ENCODE results near the gene MAPK8IP3.

MAPK8IP3 gene

DNA sequence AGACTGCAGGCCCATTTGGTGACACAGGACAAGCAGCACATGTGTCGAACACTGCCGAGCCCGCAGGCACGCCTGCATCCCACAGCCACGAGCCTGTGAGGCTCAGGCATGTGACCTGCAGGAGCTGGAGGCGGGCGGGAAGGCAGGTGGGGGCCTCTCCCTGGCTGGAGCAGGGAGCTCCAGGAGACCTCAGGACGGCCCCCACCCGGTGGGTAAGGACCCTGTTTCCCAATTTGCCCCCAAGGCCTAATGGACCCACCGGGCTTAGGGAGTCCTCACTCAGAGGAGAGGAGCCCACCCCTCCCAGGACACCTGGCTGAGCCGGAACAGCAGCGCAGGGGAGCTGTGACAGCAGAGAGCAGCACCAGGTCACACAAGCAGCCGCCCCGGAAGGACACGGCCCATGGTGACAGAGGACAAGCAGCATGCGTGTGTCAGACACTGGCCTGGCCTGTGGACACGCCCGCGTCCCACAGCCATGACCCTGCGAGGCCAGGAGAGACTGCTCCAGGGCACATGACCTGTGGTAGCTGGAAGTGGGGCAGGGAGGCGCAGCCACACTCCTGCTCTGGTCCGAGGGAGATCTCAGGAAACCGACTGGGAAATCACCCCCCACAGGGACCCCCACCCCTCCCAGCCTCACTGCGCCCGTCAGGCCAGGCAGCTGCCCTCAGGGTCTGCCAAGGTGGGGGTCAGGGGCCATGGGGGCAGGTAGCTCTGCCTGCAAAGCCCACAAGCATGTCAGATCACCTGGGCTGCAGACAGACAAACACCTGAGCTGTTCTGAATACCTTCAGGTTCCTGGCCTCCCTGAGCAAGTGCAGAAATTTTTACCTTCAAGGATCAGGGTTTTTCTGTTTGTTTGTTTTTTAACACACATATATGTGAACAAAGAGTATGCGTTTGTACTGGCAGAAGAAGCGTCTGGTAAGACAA is 74.0 kb downstream of the MAPK8IP3 start:
- no peak for DNase-seq (ENCODE audit: low read depth in 1 of 2, low spot score in 1 of 2)
- in situ Hi-C loops (cut with HindIII; ENCODE audit: low pct_unique_long_range_greater_than_20kb, low sequenced_read_pairs), result no loop called here
- TF ChIP-seq JUND (IDR thresholded peaks at IDR 0.05; ENCODE audit: low read depth), result no peak

DNA sequence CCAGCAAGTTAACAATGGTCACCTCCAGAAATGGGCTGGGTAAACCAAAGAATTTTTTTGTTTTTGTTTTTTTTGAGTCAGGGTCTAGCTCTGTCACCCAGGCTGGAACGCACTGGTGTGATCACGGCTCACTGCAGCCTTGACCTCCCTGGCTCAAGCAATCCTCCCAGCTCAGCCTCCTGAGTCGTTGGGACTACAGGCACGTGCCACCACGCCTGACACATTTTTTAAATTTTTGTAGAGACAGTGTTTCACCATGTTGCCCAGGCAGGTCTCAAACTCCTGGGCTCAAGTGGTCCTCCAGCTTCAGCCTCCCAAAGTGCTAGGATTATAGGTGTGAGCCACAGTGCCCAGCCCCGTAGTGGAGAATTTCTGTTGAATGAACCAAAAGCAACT is 74.7 kb downstream of the MAPK8IP3 start:
- no peak for DNase-seq (ENCODE audit: low read depth in 1 of 2, low spot score in 1 of 2)
- no peak for TF ChIP-seq JUND (IDR thresholded peaks at IDR 0.05; ENCODE audit: low read depth)
- in situ Hi-C loops (cut with HindIII; ENCODE audit: low pct_unique_long_range_greater_than_20kb, low sequenced_read_pairs), result no loop called here

DNA sequence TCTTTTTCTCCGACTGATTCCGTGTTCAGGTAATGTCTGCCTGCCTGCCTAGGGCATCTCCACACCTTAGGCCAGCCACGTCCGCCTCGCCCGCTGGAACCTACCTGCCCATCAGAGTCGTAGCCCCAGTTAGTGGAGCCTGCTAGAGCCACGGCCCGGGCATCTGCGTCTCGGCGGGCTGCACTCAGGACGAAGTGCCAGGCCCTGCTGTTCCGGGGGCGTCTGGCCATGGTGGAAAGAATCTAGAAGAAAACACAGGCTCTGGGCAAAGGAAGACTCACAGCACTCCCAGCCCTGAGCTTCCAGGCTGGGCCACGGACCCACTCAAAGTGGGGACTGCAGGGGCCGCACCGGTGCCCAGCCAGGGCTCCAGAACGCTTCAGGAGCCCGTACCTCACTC is 75.3 kb downstream of the MAPK8IP3 start:
- no peak for DNase-seq (ENCODE audit: low read depth in 1 of 2, low spot score in 1 of 2)
- in situ Hi-C loops (cut with HindIII; ENCODE audit: low pct_unique_long_range_greater_than_20kb, low sequenced_read_pairs), result no loop called here
- TF ChIP-seq JUND (IDR thresholded peaks at IDR 0.05; ENCODE audit: low read depth), result no peak

DNA sequence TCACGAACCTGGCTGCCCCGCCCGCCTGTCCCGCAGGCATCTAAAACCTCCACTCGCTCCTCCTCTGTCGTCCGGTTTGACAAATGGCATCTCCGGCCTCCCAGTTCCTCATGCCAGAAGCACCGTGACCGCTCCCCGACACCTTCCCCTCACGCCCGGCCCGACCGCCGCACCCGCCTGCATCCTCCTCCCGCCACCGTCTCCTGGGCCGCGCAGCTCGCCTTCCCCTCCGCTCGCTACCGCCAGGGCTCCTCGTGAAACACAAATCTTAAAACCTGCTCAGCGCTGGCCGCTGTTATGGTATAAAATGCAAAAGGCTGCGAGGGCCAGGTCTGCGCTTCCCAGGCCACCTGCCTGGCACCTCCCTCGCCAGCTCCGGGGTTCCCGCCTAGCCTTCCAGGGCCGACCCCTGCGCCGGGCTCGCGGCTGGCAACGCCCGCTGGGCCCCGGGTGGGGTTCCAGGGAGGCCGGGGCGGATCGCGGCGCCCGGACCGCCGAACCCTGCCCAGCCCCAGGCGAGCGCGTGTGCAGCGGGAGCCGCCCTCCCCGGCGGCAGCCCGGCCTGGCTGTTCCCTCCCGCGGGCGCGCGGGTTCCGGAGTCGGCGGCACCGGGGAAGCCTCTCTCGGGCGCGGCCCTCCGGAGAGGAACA is 75.9 kb downstream of the MAPK8IP3 start:
- no peak for TF ChIP-seq JUND (IDR thresholded peaks at IDR 0.05; ENCODE audit: low read depth)
- DNase-seq (ENCODE audit: low read depth in 1 of 2, low spot score in 1 of 2), result peak; percentile 55 to 76
- in situ Hi-C loops (cut with HindIII; ENCODE audit: low pct_unique_long_range_greater_than_20kb, low sequenced_read_pairs), result no loop called here

DNA sequence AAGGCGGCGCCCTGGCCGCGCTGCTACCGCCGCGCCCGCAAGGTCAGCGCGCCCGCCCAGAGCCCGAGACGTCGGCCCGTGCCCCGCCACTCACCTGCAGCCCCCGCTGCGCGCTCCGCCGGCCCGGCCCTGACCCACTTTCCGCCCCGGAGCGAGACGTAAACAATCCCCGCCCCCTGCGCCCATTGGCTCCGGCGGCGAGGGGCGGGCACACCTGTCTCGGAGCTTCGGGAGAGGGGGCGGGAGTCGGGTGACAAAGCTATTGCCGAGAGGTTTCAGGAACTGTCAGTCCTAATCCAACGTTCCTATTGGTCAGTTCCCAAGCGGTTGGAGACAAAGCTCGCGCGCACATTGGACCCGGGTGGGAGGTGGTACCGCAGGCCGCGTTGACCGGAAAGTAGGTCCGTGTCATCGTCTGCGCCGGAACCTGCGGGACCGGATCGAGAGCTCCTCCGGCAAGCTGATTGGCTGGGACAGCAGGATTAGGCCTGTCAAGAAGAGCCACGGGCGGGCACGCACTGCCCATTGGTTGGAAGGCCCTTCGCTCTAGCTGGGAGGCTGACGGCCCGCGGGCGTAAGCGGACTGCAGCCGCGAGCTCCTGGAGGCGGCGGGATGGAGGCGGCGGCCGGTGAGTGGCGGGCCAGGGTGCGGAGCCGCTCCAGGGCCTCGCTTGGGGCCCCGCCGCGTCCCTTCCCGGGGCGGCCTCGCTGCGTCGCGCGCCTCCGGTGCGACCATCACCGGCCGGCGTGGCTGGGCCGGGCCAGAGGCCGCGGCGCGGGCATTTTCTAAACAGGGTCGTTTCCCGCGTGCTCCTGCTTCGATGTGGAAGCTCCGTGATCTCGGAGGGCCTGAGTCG is 76.6 kb downstream of the MAPK8IP3 start, which contains the start of the genes NUBP2 and SPSB3:
NUBP2 (plus strand) TSS at position 553 of the 857 bp plus-strand sequence; CDS start at position 614, 61 bp downstream.
SPSB3 (minus strand) TSS at position 164 of the 857 bp plus-strand sequence. CDS start 1,088 bp downstream, outside the sequence.
- in situ Hi-C loops (cut with HindIII; ENCODE audit: low pct_unique_long_range_greater_than_20kb, low sequenced_read_pairs), result no loop called here
- no peak for TF ChIP-seq JUND (IDR thresholded peaks at IDR 0.05; ENCODE audit: low read depth)
- DNase-seq (ENCODE audit: low read depth in 1 of 2, low spot score in 1 of 2), result peak; percentile 99 to 100

DNA sequence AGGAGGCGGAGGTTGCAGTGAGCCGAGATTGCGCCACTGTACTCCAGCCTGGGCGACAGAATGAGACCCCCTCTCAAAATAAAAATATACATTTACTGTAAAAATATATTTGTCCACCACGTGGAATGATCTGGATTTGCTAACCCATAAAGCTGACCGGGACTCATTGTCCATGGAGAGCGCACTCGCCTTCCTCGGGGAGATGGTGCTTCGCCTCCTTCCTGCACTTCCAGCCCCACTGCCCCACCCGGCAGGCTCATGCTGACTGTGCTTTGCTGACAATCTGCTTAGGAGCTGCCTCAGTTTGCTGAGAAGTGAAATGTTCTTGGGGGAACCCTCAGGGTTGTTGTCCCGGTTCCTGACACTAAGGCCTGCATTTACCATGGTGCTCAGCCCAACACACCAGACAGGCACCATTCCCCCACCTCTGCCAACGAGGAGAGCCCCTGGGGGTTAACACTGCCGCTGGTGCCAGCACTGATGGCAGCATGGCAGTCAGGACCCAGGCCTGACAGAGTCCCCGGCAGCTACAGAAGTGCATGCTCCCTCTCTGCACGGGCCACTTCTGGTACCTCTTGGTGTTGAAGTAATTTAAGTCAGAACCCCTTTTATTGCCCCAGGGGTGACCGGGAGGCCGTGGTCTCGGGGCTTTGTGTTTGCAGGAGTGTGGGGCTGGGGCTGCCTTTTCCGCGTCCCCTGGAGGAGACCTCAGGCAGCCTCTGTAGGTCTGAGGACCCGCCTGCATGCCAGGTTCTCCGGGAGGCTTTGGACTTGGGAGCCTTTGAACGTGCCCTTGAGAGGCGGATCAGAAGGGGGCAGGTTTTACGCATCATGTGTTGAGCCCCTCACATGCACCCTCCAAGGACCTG is 79.2 kb downstream of the MAPK8IP3 start:
- in situ Hi-C loops (cut with HindIII; ENCODE audit: low pct_unique_long_range_greater_than_20kb, low sequenced_read_pairs), result no loop called here
- DNase-seq (ENCODE audit: low read depth in 1 of 2, low spot score in 1 of 2), result no peak
- TF ChIP-seq JUND (IDR thresholded peaks at IDR 0.05; ENCODE audit: low read depth), result no peak

DNA sequence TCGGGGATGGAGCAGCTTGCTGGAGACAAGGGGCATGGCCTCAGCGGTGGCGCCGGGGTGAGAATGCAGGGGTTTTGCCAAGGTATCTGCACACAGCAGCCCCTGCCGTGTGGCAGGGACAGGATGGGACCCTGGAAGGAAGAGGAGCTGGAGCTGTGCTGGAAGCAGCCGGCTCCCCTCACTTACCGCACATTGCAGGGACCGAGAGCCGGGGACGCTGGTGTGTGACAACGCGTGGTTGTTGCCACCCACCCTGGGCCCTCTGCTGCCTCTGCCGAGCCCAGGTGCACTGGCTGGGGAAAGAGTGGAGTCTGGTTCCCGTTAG is 79.8 kb downstream of the MAPK8IP3 start:
- DNase-seq (ENCODE audit: low read depth in 1 of 2, low spot score in 1 of 2), result no peak
- no peak for TF ChIP-seq JUND (IDR thresholded peaks at IDR 0.05; ENCODE audit: low read depth)
- in situ Hi-C loops (cut with HindIII; ENCODE audit: low pct_unique_long_range_greater_than_20kb, low sequenced_read_pairs), result no loop called here

DNA sequence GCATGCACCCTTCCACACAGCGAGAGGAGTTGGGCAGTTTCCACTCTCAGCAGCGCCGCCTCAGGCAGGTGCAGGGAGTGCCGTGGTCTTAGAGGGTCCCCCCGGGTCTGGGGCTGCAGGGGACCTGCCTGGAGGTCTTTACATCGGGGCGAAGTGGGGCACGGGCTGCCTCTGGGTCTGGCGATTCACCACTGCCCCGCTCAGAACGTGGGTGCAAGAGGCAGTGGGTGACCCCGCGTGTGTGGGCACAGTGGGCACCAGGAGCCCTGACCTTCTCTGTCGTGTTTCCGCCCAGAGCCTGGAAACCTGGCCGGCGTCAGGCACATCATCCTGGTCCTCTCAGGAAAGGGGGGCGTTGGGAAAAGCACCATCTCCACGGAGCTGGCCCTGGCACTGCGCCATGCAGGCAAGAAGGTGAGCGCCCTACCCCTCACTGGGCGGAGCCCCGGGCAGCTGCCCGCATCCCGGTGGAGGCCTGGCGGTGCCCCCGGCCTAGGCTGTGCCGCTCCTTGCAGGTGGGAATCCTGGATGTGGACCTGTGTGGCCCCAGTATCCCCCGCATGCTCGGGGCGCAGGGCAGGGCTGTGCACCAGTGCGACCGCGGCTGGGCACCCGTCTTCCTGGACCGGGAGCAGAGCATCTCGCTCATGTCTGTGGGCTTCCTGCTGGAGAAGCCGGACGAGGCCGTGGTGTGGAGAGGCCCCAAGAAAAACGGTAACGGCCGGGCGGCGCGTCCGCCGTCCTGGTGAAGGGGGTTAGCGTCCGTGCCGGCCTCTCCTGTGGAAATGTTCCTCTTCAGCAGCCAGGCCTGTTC is 80.5 kb downstream of the MAPK8IP3 start:
- no peak for TF ChIP-seq JUND (IDR thresholded peaks at IDR 0.05; ENCODE audit: low read depth)
- in situ Hi-C loops (cut with HindIII; ENCODE audit: low pct_unique_long_range_greater_than_20kb, low sequenced_read_pairs), result no loop called here
- DNase-seq (ENCODE audit: low read depth in 1 of 2, low spot score in 1 of 2), result no peak

DNA sequence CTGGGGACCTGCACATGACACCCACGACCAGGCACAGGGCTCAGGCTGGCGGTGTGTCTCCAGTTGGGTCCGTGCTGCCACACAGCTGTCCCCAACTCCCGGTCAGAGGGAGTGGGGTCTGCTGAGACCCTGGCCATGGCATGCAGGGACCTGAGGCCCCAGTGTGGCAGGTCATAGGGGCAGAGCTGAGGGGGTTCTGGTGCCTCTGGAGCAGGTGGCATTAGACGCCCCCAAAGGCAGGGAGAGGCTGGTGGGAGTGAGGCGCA is 81.0 kb downstream of the MAPK8IP3 start:
- TF ChIP-seq JUND (IDR thresholded peaks at IDR 0.05; ENCODE audit: low read depth), result no peak
- no peak for DNase-seq (ENCODE audit: low read depth in 1 of 2, low spot score in 1 of 2)
- in situ Hi-C loops (cut with HindIII; ENCODE audit: low pct_unique_long_range_greater_than_20kb, low sequenced_read_pairs), result no loop called here

DNA sequence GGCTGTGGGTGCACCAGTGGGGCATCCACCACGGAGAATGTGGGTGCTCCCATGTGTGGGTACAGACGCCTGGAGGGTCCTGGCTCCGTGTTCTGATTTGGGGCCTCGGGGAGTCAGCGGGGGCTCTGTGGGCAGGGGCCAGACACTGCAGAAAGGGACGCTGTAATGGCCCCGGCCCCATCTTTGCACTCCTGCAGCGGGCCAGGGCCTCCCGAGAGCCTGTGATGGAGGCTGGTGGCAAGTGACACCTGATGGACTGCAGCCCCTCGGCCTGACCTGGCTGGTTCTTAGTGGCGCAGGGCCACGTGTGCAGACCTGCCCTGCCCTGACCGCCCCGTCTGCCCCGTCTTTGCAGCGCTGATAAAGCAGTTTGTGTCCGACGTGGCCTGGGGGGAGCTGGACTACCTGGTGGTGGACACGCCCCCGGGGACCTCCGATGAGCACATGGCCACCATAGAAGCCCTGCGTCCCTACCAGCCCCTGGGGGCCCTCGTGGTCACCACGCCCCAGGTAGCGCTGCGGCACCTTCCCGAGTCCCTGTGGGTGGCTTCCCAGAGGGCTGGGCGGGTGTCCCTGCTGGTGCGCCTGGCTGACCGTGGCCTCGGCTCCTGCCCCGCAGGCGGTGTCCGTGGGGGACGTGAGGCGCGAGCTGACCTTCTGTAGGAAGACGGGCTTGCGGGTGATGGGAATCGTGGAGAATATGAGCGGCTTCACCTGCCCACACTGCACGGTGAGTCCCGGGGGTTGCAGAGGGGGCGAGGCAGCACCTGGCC is 81.5 kb downstream of the MAPK8IP3 start:
- no peak for TF ChIP-seq JUND (IDR thresholded peaks at IDR 0.05; ENCODE audit: low read depth)
- DNase-seq (ENCODE audit: low read depth in 1 of 2, low spot score in 1 of 2), result no peak
- in situ Hi-C loops (cut with HindIII; ENCODE audit: low pct_unique_long_range_greater_than_20kb, low sequenced_read_pairs), result no loop called here
